BLaER1 treated with 17β-estradiol and CSF1 and Interleukin-3, amounts not matched to agents 10 nM and 100 nM (cell line): ENCODE data around the gene ADAMTS9.

Experiments used
- H3K27ac ChIP-seq, 11 experiments: shearing (Covaris generic); formaldehyde crosslinking; 2 replicates each; pipeline ENCODE4 v1.8.1; 2022
- H3K27me3 ChIP-seq, 11 experiments: shearing (Covaris generic); formaldehyde crosslinking; 2 replicates each; pipeline ENCODE4 v1.8.1; 2022
- H3K36me3 ChIP-seq, 11 experiments: shearing (Covaris generic); formaldehyde crosslinking; 2 replicates each; pipeline ENCODE4 v1.8.1; 2022
- H3K4me1 ChIP-seq, 10 experiments: shearing (Covaris generic); formaldehyde crosslinking; 2 replicates each; pipeline ENCODE4 v1.8.1; 2022
- H3K4me2 ChIP-seq, 11 experiments: shearing (Covaris generic); formaldehyde crosslinking; 2 replicates each; pipeline ENCODE4 v1.8.1; 2022
- H3K4me3 ChIP-seq, 10 experiments: shearing (Covaris generic); formaldehyde crosslinking; 2 replicates each; pipeline ENCODE4 v1.8.1; 2022
- H3K9ac ChIP-seq, 11 experiments: shearing (Covaris generic); formaldehyde crosslinking; 2 replicates each; pipeline ENCODE4 v1.8.1; 2022
- H3K9me3 ChIP-seq, 11 experiments: shearing (Covaris generic); formaldehyde crosslinking; replicated peaks in 1 of 11; 2 replicates each; pipeline ENCODE4 v1.8.1; 2022
- H4K20me1 ChIP-seq, 11 experiments: shearing (Covaris generic); formaldehyde crosslinking; 2 replicates each; pipeline ENCODE4 v1.8.1; 2022
- Cebpa-rat ChIP-seq, 11 experiments: shearing (Covaris generic); IDR thresholded peaks; 2 replicates each; pipeline ENCODE4 v1.8.1; 2022

ADAMTS9 gene

DNA sequence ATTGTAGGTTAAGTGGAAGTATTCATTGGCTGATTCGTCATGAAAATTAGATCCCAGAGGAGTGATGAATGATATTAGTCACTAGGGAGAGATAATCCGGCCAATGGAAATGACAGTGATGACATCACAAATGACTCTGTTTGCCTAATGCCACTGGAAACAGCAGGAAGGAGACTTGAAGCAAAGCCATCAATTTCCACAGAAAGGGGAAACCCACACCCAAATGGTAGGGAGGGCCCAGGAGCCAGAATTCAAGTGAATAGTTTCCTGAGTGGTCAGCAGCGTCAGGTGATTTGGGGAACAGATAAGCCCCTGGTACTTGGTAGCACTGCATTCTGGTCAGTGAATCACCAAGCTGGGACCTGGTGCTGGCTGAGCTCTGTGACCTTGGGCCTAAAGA, 3.3 kb upstream of the ADAMTS9 start:
- no peak overlapping the region for H3K4me3 ChIP-seq
- no peaks in the 10 kb centered on the region for H4K20me1 ChIP-seq
- no peak for TF ChIP-seq Cebpa-rat (IDR thresholded peaks at IDR 0.05)
- H3K9ac ChIP-seq: no peak overlapping the region
- peaks cover 2 to 14% (median 7%) of the 10 kb centered on the region in 11 experiments; a peak in 14 of 22 replicates for H3K9me3 ChIP-seq
- no peak overlapping the region for H3K27ac ChIP-seq
- H3K4me1 ChIP-seq: peaks cover 5 to 17% (median 15%) of the 10 kb centered on the region in 10 experiments; a peak in 17 of 20 replicates
- H3K27me3 ChIP-seq: peaks cover 16 to 34% (median 27%) of the 10 kb centered on the region in 11 experiments; a peak in 20 of 22 replicates
- no peaks in the 10 kb centered on the region for H3K36me3 ChIP-seq
- H3K4me2 ChIP-seq: no peak overlapping the region

DNA sequence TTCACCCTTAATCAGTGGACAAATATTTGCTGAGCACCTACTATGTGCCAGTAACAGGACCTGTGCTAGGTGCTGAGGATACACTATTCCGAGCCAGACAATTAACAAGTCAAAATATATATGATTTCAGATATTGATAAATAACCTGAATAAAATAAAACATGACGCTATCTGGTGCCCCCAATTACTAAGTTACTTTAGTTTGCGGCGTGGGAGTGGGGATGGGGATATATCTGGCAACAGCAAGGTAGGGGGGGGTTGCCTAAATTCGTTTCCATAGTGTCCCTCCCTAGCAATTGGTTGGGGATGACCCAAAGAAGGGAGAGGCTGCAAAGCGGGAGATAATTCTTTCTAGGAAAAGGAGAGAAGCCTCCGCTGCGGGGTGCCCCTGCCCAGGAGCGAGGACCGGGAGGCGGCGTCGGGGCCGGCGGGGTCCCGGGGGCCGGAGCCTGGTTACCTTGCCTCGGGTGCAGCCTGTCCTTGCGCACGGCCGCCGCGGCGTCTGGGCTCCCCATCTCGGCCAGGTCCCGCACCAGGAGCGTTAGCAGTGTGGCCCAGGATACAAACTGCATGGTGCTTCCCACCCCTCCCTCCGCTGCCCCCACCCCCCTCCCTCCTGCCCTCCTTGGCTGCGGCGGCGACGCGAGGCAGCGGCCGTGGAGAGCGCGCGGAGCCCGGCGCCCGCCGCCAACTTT, 567 bp downstream of the ADAMTS9 start:
- H3K4me3 ChIP-seq: peak overlapping the region; percentile 49 to 73 (median 66); a peak in 19 of 20 replicates
- peaks cover 10 to 26% (median 22%) of the 10 kb centered on the region in 11 experiments; a peak in 17 of 22 replicates for H3K9me3 ChIP-seq
- H3K36me3 ChIP-seq: no peaks in the 10 kb centered on the region
- H3K4me1 ChIP-seq: peaks cover 5 to 17% (median 15%) of the 10 kb centered on the region in 10 experiments; a peak in 17 of 20 replicates
- H3K27ac ChIP-seq: peak overlapping the region in 3 of 11 experiments; percentile 70 to 74 (median 73); a peak in 5 of 22 replicates
- no peak for TF ChIP-seq Cebpa-rat (IDR thresholded peaks at IDR 0.05)
- H3K4me2 ChIP-seq: peak overlapping the region; percentile 59 to 90 (median 81)
- no peaks in the 10 kb centered on the region for H4K20me1 ChIP-seq
- H3K9ac ChIP-seq: peak overlapping the region in 5 of 11 experiments; percentile 59 to 75 (median 72); a peak in 5 of 22 replicates
- peaks cover 16 to 34% (median 27%) of the 10 kb centered on the region in 11 experiments; a peak in 20 of 22 replicates for H3K27me3 ChIP-seq

DNA sequence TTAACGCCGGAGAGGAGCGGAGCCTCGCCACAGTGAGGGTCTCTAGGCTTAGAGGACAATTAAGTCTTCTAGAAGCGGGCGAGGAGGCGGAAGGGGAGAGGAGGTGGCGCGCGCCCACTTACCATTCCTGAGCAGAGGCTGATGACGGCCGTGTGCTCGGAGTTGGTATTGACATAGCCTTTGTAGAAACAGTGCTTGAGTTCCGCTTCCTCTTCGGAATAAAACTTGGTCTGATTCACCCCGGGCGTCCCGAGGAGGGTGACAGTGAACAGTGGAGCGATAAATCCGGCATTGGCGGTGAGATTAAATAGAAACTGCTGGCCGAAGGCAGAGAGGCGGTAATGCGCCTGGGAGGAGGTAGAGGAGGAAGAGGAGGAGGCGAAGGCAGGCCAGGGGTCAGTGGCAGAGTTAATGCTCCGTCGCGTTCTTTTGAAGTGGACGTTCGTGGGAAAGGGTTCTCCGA, 1.3 kb downstream of the ADAMTS9 start:
- Histone ChIP-seq H3K9me3 (peaks cover 10 to 26% (median 22%) of the 10 kb centered on the region in 11 experiments; a peak in 17 of 22 replicates), H3K4me3 (peak overlapping the region; percentile 49 to 73 (median 64)), H3K9ac (peak overlapping the region in 10 of 11 experiments; percentile 51 to 75 (median 72); a peak in 19 of 22 replicates), H3K27me3 (peaks cover 16 to 34% (median 27%) of the 10 kb centered on the region in 11 experiments; a peak in 20 of 22 replicates), H3K36me3 (no peaks in the 10 kb centered on the region), H3K4me2 (peak overlapping the region; percentile 59 to 87 (median 81)), H4K20me1 (no peaks in the 10 kb centered on the region), H3K27ac (peak overlapping the region in 9 of 11 experiments; percentile 43 to 74 (median 69); a peak in 18 of 22 replicates), H3K4me1 (peaks cover 5 to 17% (median 15%) of the 10 kb centered on the region in 10 experiments; a peak in 17 of 20 replicates)
- TF ChIP-seq Cebpa-rat (IDR thresholded peaks at IDR 0.05): no peak; a peak in 1 of 22 replicates

DNA sequence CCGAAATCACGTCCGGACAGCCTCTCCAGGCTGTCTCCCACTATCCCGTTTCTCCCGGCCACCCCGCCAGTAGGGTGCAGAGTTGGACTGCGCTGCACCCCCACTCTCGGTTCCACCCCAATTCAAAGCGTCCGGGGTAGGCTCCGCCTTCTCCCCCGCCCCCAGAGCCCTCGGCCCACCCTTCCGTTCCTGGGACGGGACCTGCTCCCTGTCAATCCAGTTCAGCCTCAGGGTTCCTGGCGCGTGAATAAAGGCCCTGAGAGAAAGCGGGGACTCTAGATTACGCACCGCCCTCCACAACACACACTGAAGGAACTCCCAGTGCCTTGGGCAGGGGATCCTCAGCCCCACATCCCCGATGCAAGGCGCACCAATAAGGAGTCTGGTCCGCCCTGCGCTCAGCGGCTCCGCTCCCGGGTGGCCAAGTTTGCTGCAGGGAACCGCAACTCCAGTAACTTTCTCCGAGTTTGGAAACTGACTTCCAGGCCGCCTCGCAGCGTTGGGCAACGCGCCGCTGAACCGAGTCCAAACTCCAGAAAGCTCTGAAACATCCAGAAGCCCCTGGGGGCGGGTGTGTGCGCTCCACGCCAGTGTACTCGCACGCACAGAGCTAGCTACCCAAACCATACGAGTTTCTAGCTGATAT, 1.9 kb downstream of the ADAMTS9 start:
- Histone ChIP-seq H3K9ac (peak overlapping the region in 10 of 11 experiments; percentile 51 to 75 (median 72); a peak in 19 of 22 replicates), H3K4me3 (peak overlapping the region; percentile 49 to 73 (median 64)), H3K27ac (peak overlapping the region in 9 of 11 experiments; percentile 43 to 74 (median 69); a peak in 18 of 22 replicates), H3K27me3 (peaks cover 16 to 34% (median 27%) of the 10 kb centered on the region in 11 experiments; a peak in 20 of 22 replicates), H3K4me2 (peak overlapping the region; percentile 59 to 87 (median 81)), H4K20me1 (no peaks in the 10 kb centered on the region), H3K9me3 (peaks cover 10 to 26% (median 22%) of the 10 kb centered on the region in 11 experiments; a peak in 17 of 22 replicates), H3K36me3 (no peaks in the 10 kb centered on the region), H3K4me1 (peaks cover 5 to 17% (median 15%) of the 10 kb centered on the region in 10 experiments; a peak in 17 of 20 replicates)
- TF ChIP-seq Cebpa-rat (IDR thresholded peaks at IDR 0.05): peak in 3 of 11 experiments; percentile 37 to 81 (median 58); a peak in 5 of 22 replicates

DNA sequence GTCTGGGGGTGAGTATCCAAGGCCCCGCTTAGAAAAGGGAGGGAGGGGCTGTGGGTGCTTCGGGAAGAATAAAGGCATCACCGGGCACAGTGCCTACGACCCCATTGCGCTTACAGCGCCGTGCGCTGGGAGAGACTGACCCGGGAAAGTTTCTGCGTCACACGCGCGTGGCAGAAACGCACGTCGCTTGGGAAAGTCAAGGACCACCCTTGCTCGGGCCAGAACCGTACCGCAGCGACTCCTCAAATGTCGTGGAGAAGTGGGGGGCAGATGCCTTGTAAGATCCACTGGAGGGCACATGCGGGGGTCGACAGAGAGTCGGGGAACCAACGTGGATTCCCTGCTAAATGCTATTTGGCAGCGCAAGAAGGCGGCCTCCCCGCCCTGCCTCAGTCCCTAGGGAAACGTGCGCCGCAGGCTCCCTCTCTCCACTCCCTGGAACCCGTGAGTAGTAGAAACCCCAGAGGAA, 2.4 kb downstream of the ADAMTS9 start:
- H3K27me3 ChIP-seq: peaks cover 16 to 34% (median 27%) of the 10 kb centered on the region in 11 experiments; a peak in 20 of 22 replicates
- no peak for TF ChIP-seq Cebpa-rat (IDR thresholded peaks at IDR 0.05)
- no peaks in the 10 kb centered on the region for H3K36me3 ChIP-seq
- peaks cover 10 to 26% (median 22%) of the 10 kb centered on the region in 11 experiments; a peak in 17 of 22 replicates for H3K9me3 ChIP-seq
- peak overlapping the region in 9 of 10 experiments; percentile 57 to 73 (median 64); a peak in 16 of 20 replicates for H3K4me3 ChIP-seq
- no peaks in the 10 kb centered on the region for H4K20me1 ChIP-seq
- H3K27ac ChIP-seq: peak overlapping the region in 5 of 11 experiments; percentile 43 to 74 (median 70); a peak in 5 of 22 replicates
- H3K4me1 ChIP-seq: peaks cover 5 to 17% (median 15%) of the 10 kb centered on the region in 10 experiments; a peak in 17 of 20 replicates
- H3K4me2 ChIP-seq: peak overlapping the region; percentile 59 to 87 (median 81); a peak in 20 of 22 replicates
- H3K9ac ChIP-seq: peak overlapping the region in 3 of 11 experiments; percentile 63 to 75 (median 74); a peak in 4 of 22 replicates

DNA sequence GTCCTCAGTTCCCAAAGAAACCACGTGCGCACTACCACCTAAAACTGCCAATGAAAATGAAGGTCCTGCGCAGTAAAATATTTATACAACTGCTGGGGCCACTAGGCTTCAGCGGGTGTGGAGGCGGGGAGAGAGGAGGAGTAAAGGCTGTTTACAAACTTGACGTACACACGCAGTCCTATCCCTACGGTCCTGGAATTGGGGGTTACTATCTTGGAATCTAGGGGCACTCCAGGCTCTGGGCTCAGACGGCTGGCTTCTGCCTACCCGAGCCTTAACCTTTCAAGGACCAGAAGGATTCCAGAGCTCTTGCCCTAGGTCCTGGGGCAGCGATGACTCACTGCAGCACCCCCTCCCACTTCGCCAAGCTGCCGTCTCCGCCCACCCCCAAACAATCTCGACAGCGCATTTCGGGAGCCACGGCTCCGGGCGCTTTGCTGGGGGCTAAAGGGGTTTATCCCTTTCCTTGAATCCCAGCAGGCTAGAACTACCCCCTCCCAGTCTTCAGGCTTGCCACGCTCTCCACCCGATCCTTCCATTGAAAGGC, 3.0 kb downstream of the ADAMTS9 start:
- H3K4me2 ChIP-seq: no peak overlapping the region

DNA sequence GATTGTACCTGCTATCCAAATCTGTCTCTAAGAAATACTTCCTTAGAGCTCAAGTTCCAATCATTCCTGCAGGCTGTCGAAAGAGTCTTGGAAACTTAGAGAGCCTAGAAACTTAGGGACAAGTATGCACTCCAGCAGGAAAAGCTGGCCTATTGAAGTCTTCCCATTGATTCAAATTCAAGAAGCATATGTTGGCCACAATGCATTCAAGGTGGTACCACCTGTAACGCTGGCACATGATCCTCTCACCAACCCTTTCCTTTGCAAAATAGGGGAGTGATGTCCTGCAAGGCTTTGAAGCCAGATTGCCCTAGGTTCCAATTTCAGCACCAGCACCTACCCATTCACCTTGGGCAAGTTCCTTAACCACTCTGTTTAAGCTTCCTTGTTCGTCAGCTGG, 6.0 kb downstream of the ADAMTS9 start:
- no peak overlapping the region for H3K9ac ChIP-seq
- no peak for TF ChIP-seq Cebpa-rat (IDR thresholded peaks at IDR 0.05)
- peaks cover 10 to 25% (median 19%) of the 10 kb centered on the region in 11 experiments; a peak in 17 of 22 replicates for H3K9me3 ChIP-seq
- no peak overlapping the region for H3K4me2 ChIP-seq
- no peak overlapping the region for H3K4me3 ChIP-seq
- H3K27ac ChIP-seq: no peak overlapping the region
- H3K27me3 ChIP-seq: peaks cover 0 to 9% (median 3%) of the 10 kb centered on the region in 11 experiments; a peak in 13 of 22 replicates
- H3K4me1 ChIP-seq: peaks cover 0 to 4% (median 3%) of the 10 kb centered on the region in 10 experiments; a peak in 10 of 20 replicates
- H4K20me1 ChIP-seq: no peaks in the 10 kb centered on the region
- no peaks in the 10 kb centered on the region for H3K36me3 ChIP-seq

More for the DNA sequence above, 3.0 kb downstream of the ADAMTS9 start:
- no peak overlapping the region for H3K4me3 ChIP-seq
- peaks cover 10 to 26% (median 22%) of the 10 kb centered on the region in 11 experiments; a peak in 17 of 22 replicates for H3K9me3 ChIP-seq
- no peak for TF ChIP-seq Cebpa-rat (IDR thresholded peaks at IDR 0.05)
- H3K9ac ChIP-seq: no peak overlapping the region
- H3K27ac ChIP-seq: no peak overlapping the region
- H3K36me3 ChIP-seq: no peaks in the 10 kb centered on the region
- H3K27me3 ChIP-seq: peaks cover 16 to 34% (median 25%) of the 10 kb centered on the region in 11 experiments; a peak in 20 of 22 replicates
- H3K4me1 ChIP-seq: peaks cover 5 to 17% (median 15%) of the 10 kb centered on the region in 10 experiments; a peak in 17 of 20 replicates
- H4K20me1 ChIP-seq: no peaks in the 10 kb centered on the region

DNA sequence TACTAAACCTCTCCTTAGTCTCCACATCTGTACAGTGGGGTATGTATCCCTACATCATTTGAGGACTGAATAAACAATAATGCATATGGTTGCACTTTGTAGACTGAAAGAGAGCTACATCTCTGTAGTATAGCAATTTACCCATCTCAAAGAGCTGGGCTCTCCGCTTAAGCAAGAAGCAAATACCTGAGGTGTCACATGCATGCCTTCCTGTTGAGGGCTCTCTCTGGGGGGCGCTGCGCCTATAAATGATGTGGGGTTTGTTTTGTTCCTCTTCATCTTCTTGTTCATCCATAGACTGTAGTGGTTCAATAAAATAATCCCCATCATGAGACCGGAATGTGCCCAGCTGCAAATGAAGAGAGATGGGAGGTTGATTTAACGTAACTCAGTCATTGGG, 6.8 kb downstream of the ADAMTS9 start:
- Histone ChIP-seq H3K4me2 (no peak overlapping the region), H3K9me3 (peaks cover 7 to 17% (median 11%) of the 10 kb centered on the region in 11 experiments; a peak in 17 of 22 replicates), H3K36me3 (no peaks in the 10 kb centered on the region), H3K4me1 (no peaks in the 10 kb centered on the region; a peak in 1 of 20 replicates), H3K9ac (no peak overlapping the region), H4K20me1 (no peaks in the 10 kb centered on the region), H3K27ac (no peak overlapping the region), H3K27me3 (peaks cover 0 to 6% (median 0%) of the 10 kb centered on the region in 11 experiments; a peak in 3 of 22 replicates), H3K4me3 (no peak overlapping the region)
- TF ChIP-seq Cebpa-rat (IDR thresholded peaks at IDR 0.05): no peak
